Central memory CD4-positive, alpha-beta T cell (primary cell): Measurements from ENCODE around the gene STRIP2.
"Not testable (repeated sequence)": the region's sequence is repeated elsewhere in the genome, so short reads cannot be mapped to it uniquely, and the experiment has no call there.

Experiments
- DNase-seq: peaks from one replicate; pipeline ENCODE4 v3.0.0; 2022

The STRIP2 gene

DNA sequence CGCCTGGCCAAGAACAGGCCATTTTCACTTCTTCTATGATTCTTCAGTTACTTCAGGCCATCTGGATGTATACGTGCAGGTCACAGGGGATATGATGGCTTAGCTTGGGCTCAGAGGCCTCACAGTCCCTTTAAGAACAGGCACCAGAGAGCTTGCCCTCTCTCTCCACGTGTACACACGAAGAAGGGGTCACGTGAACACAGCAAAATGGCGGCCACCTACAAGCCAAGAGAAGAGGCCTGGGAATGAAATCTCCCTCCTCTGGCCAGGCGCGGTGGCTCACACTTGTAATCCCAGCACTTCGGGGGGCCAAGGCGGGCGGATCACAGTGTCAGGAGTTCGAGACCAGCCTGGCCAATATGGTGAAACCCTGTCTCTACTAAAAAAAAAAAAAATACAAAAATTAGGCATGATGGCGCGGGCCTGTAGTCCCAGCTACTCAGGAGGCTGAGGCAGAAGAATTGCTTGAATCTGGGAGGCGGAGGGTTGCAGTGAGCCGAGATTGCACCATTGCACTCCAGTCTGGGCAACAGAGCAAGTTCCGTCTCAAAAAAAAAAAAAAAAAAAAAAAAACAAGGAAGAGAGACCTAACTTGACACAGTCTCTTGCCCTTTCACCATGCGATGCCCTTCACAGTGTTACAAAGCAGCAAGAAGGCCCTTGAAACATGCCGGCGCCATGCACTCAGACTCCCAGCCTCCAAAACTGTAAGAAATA lies 100.5 kb downstream of the STRIP2 start:
- not testable (repeated sequence) for DNase-seq

DNA sequence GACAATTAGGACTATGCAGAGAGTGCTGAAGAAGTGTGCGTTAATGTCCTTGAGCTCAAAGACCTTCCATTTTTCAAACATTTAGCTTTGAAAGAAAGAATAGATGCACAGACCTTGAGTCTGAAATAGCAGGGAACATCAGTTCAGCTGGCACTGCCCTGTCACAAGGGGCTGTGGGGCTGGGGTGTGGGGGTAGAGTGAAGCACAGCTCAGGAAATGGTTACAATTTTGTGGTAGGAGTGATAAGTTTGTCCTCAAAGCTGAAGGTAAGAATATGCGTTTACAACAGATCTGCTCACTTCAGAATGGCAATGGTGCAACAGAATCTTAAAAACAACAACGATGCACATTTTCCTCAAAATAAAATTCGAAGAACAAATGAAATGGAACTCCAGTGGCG lies 101.7 kb downstream of the STRIP2 start:
- DNase-seq: no peak

DNA sequence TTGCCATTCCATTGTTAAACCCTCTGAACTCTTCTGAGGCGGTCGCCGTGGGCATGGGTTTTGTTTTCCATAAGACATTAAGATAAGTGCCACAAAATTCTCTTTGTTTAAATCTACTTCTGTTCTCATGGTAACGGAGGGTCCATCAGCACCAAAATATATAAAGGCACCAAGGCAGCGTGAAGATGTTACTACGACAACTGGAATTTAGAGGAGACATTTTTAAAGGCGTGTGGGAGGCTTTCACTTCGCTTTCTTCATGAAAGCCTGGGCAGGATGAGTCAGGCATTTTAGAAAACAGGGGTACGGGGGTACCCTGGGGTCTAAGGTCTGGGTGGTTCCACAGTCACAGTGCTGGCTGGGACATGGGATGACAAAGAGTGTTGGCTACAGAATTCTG lies 102.1 kb downstream of the STRIP2 start:
- DNase-seq: no peak
